Lung (tissue), 13 donors: Measurements from ENCODE around the gene IL1RN. TPM values are rescaled to one million over a fixed set of nuclear protein-coding genes. Genes with fewer than 3 reads are reported as not detected.
A peak's percentile ranks its signal among the peaks of the same experiment; 100 is the strongest.

Experiments
- ATAC-seq: fragments of 200-7000 bp; cut with Tn5 transposase; one replicate; pipeline ENCODE4 v1.9.1; 2020; ENCODE audit warnings: moderate number of reproducible peaks; ENCODE audit not compliant: insufficient read depth, low FRiP score
- DNase-seq, 3 donors: peaks; one replicate each; pipeline ENCODE4 v3.0.0-alpha.2; 2013 to 2017
- H3K27ac ChIP-seq, 2 donors: one replicate each; pipeline ENCODE4 v1.5.1; 2013; ENCODE audit warnings: mild to moderate bottlenecking in 2 of 2, moderate library complexity in 2 of 2, control low read depth in 1 of 2, inconsistent platforms in 1 of 2, low read depth in 1 of 2, low read length in 1 of 2
- H3K27me3 ChIP-seq, 3 donors: one replicate each; pipeline ENCODE4 v1.5.1; 2013; ENCODE audit warnings: low read length in 2 of 3; ENCODE audit not compliant: control insufficient read depth in 3 of 3, insufficient read depth in 3 of 3
- H3K36me3 ChIP-seq, 4 donors: one replicate each; pipeline ENCODE4 v1.5.1; 2013; ENCODE audit warnings: low read length in 4 of 4, mild to moderate bottlenecking in 1 of 4, moderate library complexity in 1 of 4; ENCODE audit not compliant: control insufficient read depth in 4 of 4, insufficient read depth in 4 of 4
- H3K4me1 ChIP-seq, 5 donors: one replicate each; pipeline ENCODE4 v1.5.1; 2013; ENCODE audit warnings: low read length in 5 of 5, mild to moderate bottlenecking in 2 of 5, moderate library complexity in 1 of 5; ENCODE audit not compliant: control insufficient read depth in 5 of 5, insufficient read depth in 5 of 5
- H3K4me3 ChIP-seq: one replicate; pipeline ENCODE4 v1.5.1; 2013; ENCODE audit warnings: mild to moderate bottlenecking, control low read depth, moderate library complexity
- H3K9ac ChIP-seq, 2 donors: one replicate each; pipeline ENCODE4 v1.5.1; 2013; ENCODE audit warnings: low read length in 2 of 2, control low read depth in 1 of 2; ENCODE audit not compliant: insufficient read depth in 1 of 2
- H3K9me3 ChIP-seq, 4 donors: one replicate each; pipeline ENCODE4 v1.5.1; 2013; ENCODE audit warnings: low read length in 3 of 4, mild to moderate bottlenecking in 1 of 4, moderate library complexity in 1 of 4; ENCODE audit not compliant: control insufficient read depth in 4 of 4, insufficient read depth in 3 of 4
- CTCF ChIP-seq: IDR thresholded peaks from 2 replicates; pipeline ENCODE4 v1.5.1; 2012; ENCODE audit warnings: mild to moderate bottlenecking; ENCODE audit errors: control extremely low read depth, extremely low read depth
- WGBS, 2 donors: extraction: QIAGEN DNeasy Blood & Tissue Kit; methylation state at CpG; one replicate each; pipeline ENCODE4 v1.1.7; 2013; 5-methylcytosine and 5-hydroxymethylcytosine counted together
- polyA plus RNA-seq, 2 donors: library from polyadenylated mRNA; stranded (reverse); fragments of 200-250 nt; gene quantifications; one replicate each; pipeline ENCODE4 v1.2.1, GENCODE V29; 2013
- small RNA-seq: library from RNA; depleted of rRNA; stranded (forward); fragments of <200 nt; gene quantifications from one replicate; pipeline ENCODE3, GENCODE V24; 2014; ENCODE audit warnings: low replicate concordance
- total RNA-seq, 2 donors: library from RNA; depleted of rRNA in 1 of 2; stranded (reverse); fragments of >200 nt in 1 of 2; gene quantifications; one replicate each; pipeline ENCODE4 v1.2.1, GENCODE V29; 2014 to 2021
- donor health status: control.
- donor health status: control.
- donor health status: Bipolar disorder and iron deficiency.
- donor health status: healthy.
- donor health status: DM: yes; HTN: yes; CAD: no.

The IL1RN gene
- total and polyA plus RNA-seq, 4 donors, result 9.6 to 850 (median 16.7) TPM

DNA sequence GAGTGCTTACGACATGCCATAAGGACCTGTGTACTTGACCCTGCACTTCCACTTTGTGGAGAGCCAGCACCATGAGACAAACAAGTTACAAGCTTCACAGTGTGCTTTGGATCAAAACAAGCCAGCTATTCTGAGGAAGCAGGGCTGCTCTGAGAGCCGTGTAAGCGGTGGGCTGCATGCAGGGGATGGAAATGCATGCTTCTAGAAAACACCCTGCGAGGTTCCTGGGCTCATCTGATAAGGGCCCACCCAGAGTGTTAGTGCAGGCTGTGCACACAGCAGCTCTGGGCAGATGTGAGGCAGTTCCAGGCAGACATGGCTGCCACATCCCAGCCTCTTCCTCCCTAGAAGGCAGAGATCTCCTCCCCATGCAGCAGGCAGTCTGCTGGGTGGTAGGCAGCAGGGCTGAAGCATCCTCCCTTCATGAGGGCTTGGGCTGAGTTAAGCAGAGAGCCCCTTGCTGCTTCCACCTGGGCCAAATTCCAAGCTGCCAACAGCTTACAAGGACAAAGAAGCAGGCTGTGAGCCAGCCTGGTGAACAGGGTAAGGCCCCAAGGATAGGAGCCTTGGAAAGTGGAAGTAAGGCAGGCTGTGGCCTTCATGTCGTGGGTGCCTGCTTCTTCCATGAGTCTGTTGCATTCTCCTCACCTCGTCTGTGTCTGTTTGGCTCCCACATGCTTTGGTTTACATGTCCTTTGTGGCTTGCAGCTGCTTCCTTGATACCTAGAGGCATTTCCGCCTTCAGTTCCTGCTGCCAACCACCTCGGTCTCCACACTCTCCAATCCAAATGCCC lies 54.1 kb downstream of the IL1RN start:
- WGBS, 2 donors, result 22 to 32% methylated on average over 8 of the region's 8 CpGs
- H3K9ac ChIP-seq, result no peak overlapping the region
- TF ChIP-seq CTCF, result no peak
- peak in 2 of 3 donors; percentile 22 to 55 for DNase-seq
- no peaks in the 10 kb centered on the region for H3K9me3 ChIP-seq
- H3K36me3 ChIP-seq, result no peaks in the 10 kb centered on the region
- no peaks in the 10 kb centered on the region for H3K27me3 ChIP-seq
- H3K4me1 ChIP-seq, result peaks cover 0 to 19% (median 8%) of the 10 kb centered on the region in 5 donors
- no peak overlapping the region for H3K4me3 ChIP-seq
- peak; percentile 53 for ATAC-seq
- H3K27ac ChIP-seq, result peak overlapping the region in 1 of 2 donors; percentile 35

DNA sequence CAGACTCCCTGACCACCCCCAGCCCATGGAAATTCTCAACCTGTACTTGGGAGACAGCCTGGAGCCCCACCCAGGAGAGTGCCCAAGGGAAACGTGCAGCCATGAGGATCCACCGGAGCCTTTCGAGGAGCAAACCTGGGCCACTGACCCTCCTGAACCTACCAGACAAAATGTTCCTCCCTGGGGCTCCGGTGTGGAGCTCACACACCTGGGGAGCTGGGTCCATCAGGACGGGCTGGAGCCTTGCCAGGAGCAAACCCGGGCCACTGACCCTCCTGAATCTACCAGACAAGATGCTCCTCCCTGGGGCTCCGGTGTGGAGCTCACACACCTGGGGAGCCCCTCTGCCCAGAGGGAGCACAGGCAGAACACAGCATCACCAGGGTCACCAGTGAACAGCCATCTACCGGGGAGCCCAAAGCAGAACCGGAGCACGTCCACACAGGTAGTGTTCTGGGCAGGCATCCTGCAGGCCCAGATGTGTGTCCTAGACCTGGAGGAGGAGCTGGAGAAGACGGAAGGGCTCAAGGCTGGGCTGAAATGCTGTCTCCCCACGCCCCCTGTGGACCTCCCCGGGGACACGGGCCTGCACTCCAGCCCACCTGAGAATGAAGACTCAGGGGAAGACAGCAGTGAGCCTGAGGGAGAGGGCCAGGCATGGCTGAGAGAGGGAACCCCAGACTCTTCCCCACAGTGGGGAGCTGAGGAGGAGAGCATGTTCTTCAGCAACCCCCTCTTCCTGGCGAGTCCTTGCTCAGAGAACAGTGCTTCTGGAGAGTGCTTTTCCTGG lies 55.3 kb downstream of the IL1RN start:
- TF ChIP-seq CTCF, result no peak
- H3K4me1 ChIP-seq, result peaks cover 0 to 19% (median 8%) of the 10 kb centered on the region in 5 donors
- ATAC-seq, result no peak
- no peak for DNase-seq
- no peaks in the 10 kb centered on the region for H3K27me3 ChIP-seq
- H3K27ac ChIP-seq, result no peak overlapping the region
- H3K36me3 ChIP-seq, result peaks cover 0 to 2% (median 0%) of the 10 kb centered on the region in 4 donors
- H3K9me3 ChIP-seq, result no peaks in the 10 kb centered on the region
- no peak overlapping the region for H3K9ac ChIP-seq
- H3K4me3 ChIP-seq, result no peak overlapping the region
- 96 to 97% methylated on average over 15 of the region's 15 CpGs for WGBS, 2 donors

GRCh38 chr2:113183264-113183663 lies 55.9 kb downstream of the IL1RN start:
- WGBS, 2 donors, result 95 to 97% methylated on average over 8 of the region's 8 CpGs
- Histone ChIP-seq H3K9me3 (no peaks in the 10 kb centered on the region), H3K4me3 (no peak overlapping the region), H3K4me1 (peaks cover 0 to 19% (median 8%) of the 10 kb centered on the region in 5 donors), H3K27me3 (no peaks in the 10 kb centered on the region), H3K36me3 (peaks cover 0 to 2% (median 0%) of the 10 kb centered on the region in 4 donors), H3K27ac (no peak overlapping the region), H3K9ac (no peak overlapping the region)
- TF ChIP-seq CTCF, result no peak
- no peak for DNase-seq
- ATAC-seq, result no peak

Small RNA genes lying within 50 kb of the gene (small RNA-seq; reads per million reads assigned to genes)
- gene RNU6-1180P, result not detected

Other genes with a start within 250 kb of the IL1RN start
- gene IL37, start 216.4 kb upstream of the IL1RN start, total RNA-seq, result not detected
- 1 to 10 TPM in 1 of 2 donors, not detected in 1; 1.4 TPM for gene IL37, start 216.4 kb upstream of the IL1RN start, polyA plus RNA-seq
- under 1 TPM in 1 of 2 donors, not detected in 1; 0.26 TPM for gene IL36G, start 149.6 kb upstream of the IL1RN start, total RNA-seq
- gene IL36G, start 149.6 kb upstream of the IL1RN start, polyA plus RNA-seq, result under 1 TPM; 0.12 to 0.14 TPM
- gene IL36A, start 122.1 kb upstream of the IL1RN start, total RNA-seq, result not detected
- not detected for gene IL36A, start 122.1 kb upstream of the IL1RN start, polyA plus RNA-seq
- not detected for gene IL36B, start 74.7 kb upstream of the IL1RN start, total RNA-seq
- gene IL36B, start 74.7 kb upstream of the IL1RN start, polyA plus RNA-seq, result under 1 TPM in 1 of 2 donors, not detected in 1; 0.05 TPM
- under 1 TPM in 1 of 2 donors, not detected in 1; 0.09 TPM for gene IL36RN, start 68.4 kb upstream of the IL1RN start, total RNA-seq
- gene IL36RN, start 68.4 kb upstream of the IL1RN start, polyA plus RNA-seq, result under 1 TPM in 1 of 2 donors, not detected in 1; 0.01 TPM
- gene IL1F10, start 59.6 kb upstream of the IL1RN start, total RNA-seq, result not detected
- gene IL1F10, start 59.6 kb upstream of the IL1RN start, polyA plus RNA-seq, result not detected
- gene PSD4, start 46.4 kb downstream of the IL1RN start, total RNA-seq, result 10 to 100 TPM; 29.6 to 48.1 TPM
- gene PSD4, start 46.4 kb downstream of the IL1RN start, polyA plus RNA-seq, result 10 to 100 TPM; 20.9 to 28.5 TPM
- 1 to 10 TPM in 1 of 2 donors, under 1 TPM in 1; 0.28 to 5.9 TPM for gene PAX8, start 151.3 kb downstream of the IL1RN start, total RNA-seq
- 1 to 10 TPM in 1 of 2 donors, under 1 TPM in 1; 0.89 to 3.8 TPM for gene PAX8, start 151.3 kb downstream of the IL1RN start, polyA plus RNA-seq